SK-N-MC (cell line): Measurements from ENCODE around the gene GID8.

Experiments used
- EZH2 ChIP-seq: fragments of 200-600 bp; sonication (generic); IDR thresholded peaks from one replicate; pipeline ENCODE4 v1.6.1; 2017; ENCODE audit warnings: antibody characterized with exemption
- POLR2AphosphoS5 ChIP-seq: IDR thresholded peaks from 2 replicates; pipeline ENCODE4 v1.6.1; 2012; ENCODE audit warnings: mild to moderate bottlenecking, low read depth, low read length, borderline replicate concordance

DNA sequence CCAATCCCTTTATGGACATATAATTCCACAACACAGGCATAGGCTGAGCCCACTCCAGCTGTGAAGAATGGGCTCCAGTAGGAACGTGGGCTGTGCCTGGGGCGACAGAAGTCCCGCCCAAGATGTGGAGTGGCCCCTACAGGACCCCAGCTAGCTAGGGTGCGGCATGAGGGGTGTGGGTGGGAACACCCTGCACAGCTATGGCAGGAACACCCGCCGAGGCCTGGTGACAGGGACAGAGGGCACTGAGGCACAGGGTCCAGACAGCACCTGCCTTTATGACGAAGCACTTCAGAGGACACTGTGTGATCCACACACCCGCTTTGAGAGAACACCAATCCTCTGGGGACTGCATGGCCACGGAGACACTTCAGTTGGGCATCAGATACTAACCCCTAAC lies 48.1 kb upstream of the GID8 start:
- no peak for TF ChIP-seq EZH2
- TF ChIP-seq POLR2AphosphoS5: no peak
